SK-N-SH (cell line): ENCODE measurements around the gene GRIK1.

ENCODE experiments used
- GABPA ChIP-seq: IDR thresholded peaks from 2 replicates; pipeline ENCODE4 v1.4.0; 2012; ENCODE audit warnings: low read depth, mild to moderate bottlenecking
- NRF1 ChIP-seq: IDR thresholded peaks from 2 replicates; pipeline ENCODE4 v1.6.1; 2012; ENCODE audit warnings: low read depth, mild to moderate bottlenecking, low read length
- POLR2AphosphoS5 ChIP-seq: IDR thresholded peaks from 2 replicates; pipeline ENCODE4 v1.6.1; 2012; ENCODE audit warnings: low read depth, low read length
- TAF1 ChIP-seq: IDR thresholded peaks from 2 replicates; pipeline ENCODE4 v1.6.1; 2012; ENCODE audit warnings: low read depth, mild to moderate bottlenecking, low read length, moderate library complexity, borderline replicate concordance
- TEAD4 ChIP-seq: IDR thresholded peaks from 2 replicates; pipeline ENCODE4 v1.4.0; 2012; ENCODE audit warnings: mild to moderate bottlenecking, borderline replicate concordance; ENCODE audit not compliant: insufficient read depth
- TF ChIP-seq, protein P1 (sequence below): fragments of 200-600 bp; sonication (generic); IDR thresholded peaks from 2 replicates; pipeline ENCODE4 v1.6.1; 2017; ENCODE audit warnings: antibody characterized with exemption, mild to moderate bottlenecking, moderate library complexity
- TF ChIP-seq, protein P2 (sequence below): IDR thresholded peaks from 2 replicates; pipeline ENCODE4 v1.4.0; 2012; ENCODE audit warnings: low read depth, borderline replicate concordance

DNA sequence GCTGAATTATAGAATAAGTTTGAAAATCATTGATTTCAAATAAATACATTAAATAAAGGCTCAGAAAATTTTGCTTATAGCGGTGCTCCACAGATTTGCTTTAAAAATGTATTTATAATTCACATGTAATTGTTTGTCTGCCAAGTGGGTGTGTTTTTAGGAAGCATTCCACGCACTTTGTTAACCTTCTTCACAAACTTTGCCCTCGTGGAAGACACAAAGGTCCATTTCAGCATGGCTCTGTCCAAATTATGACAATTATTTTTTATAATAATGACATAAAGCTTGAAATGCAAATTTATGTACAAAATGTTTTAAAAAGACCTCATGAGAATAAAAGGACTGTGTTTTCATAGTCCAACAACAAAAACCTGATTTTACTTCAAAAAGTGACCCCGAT lies 146.1 kb downstream of the GRIK1 start:
- TF ChIP-seq, protein P1, sequence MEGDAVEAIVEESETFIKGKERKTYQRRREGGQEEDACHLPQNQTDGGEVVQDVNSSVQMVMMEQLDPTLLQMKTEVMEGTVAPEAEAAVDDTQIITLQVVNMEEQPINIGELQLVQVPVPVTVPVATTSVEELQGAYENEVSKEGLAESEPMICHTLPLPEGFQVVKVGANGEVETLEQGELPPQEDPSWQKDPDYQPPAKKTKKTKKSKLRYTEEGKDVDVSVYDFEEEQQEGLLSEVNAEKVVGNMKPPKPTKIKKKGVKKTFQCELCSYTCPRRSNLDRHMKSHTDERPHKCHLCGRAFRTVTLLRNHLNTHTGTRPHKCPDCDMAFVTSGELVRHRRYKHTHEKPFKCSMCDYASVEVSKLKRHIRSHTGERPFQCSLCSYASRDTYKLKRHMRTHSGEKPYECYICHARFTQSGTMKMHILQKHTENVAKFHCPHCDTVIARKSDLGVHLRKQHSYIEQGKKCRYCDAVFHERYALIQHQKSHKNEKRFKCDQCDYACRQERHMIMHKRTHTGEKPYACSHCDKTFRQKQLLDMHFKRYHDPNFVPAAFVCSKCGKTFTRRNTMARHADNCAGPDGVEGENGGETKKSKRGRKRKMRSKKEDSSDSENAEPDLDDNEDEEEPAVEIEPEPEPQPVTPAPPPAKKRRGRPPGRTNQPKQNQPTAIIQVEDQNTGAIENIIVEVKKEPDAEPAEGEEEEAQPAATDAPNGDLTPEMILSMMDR, result no peak
- no peak for TF ChIP-seq GABPA
- no peak for TF ChIP-seq POLR2AphosphoS5
- TF ChIP-seq, protein P2, sequence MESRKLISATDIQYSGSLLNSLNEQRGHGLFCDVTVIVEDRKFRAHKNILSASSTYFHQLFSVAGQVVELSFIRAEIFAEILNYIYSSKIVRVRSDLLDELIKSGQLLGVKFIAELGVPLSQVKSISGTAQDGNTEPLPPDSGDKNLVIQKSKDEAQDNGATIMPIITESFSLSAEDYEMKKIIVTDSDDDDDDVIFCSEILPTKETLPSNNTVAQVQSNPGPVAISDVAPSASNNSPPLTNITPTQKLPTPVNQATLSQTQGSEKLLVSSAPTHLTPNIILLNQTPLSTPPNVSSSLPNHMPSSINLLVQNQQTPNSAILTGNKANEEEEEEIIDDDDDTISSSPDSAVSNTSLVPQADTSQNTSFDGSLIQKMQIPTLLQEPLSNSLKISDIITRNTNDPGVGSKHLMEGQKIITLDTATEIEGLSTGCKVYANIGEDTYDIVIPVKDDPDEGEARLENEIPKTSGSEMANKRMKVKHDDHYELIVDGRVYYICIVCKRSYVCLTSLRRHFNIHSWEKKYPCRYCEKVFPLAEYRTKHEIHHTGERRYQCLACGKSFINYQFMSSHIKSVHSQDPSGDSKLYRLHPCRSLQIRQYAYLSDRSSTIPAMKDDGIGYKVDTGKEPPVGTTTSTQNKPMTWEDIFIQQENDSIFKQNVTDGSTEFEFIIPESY, result no peak
- no peak for TF ChIP-seq TAF1
- no peak for TF ChIP-seq NRF1
- no peak for TF ChIP-seq TEAD4
